HL-60 (cell line): ENCODE results near the gene TRERF1.

Experiments used
- GABPA ChIP-seq: IDR thresholded peaks from 2 replicates; pipeline ENCODE4 v1.6.1; 2012; ENCODE audit warnings: low read depth
- POLR2AphosphoS5 ChIP-seq: IDR thresholded peaks from 2 replicates; pipeline ENCODE4 v1.6.1; 2012; ENCODE audit warnings: low read depth
- SPI1 ChIP-seq: IDR thresholded peaks from 2 replicates; pipeline ENCODE4 v1.6.1; 2012; ENCODE audit warnings: low read depth, mild to moderate bottlenecking, borderline replicate concordance
- TF ChIP-seq, protein P1 (sequence below): IDR thresholded peaks from one replicate; pipeline ENCODE4 v1.5.1; 2011; ENCODE audit warnings: low read length, control low read depth, inconsistent platforms; ENCODE audit not compliant: insufficient read depth
- TF ChIP-seq, protein P2 (sequence below): IDR thresholded peaks from 2 replicates; pipeline ENCODE4 v1.6.1; 2012; ENCODE audit warnings: low read depth; ENCODE audit not compliant: insufficient replicate concordance

DNA sequence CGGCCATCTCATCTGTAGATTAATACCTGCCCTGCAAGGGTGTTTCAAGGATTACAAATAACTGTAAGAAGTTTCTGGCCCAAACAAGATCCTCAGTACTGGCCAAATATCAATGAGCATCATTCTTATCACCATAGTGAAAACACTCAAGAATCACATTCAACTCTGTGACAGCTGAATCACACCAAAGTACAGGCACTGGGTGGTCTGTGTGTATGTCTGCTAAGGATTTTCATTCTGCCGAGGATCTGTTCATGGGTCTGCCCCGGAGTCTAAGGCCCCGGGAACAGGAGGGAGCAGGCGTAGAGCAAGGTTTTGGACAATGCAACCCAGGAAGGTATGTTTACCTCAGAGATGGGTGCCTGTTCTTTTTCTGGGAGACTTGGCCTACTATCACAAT lies 110.5 kb downstream of the TRERF1 start:
- TF ChIP-seq, protein P1, sequence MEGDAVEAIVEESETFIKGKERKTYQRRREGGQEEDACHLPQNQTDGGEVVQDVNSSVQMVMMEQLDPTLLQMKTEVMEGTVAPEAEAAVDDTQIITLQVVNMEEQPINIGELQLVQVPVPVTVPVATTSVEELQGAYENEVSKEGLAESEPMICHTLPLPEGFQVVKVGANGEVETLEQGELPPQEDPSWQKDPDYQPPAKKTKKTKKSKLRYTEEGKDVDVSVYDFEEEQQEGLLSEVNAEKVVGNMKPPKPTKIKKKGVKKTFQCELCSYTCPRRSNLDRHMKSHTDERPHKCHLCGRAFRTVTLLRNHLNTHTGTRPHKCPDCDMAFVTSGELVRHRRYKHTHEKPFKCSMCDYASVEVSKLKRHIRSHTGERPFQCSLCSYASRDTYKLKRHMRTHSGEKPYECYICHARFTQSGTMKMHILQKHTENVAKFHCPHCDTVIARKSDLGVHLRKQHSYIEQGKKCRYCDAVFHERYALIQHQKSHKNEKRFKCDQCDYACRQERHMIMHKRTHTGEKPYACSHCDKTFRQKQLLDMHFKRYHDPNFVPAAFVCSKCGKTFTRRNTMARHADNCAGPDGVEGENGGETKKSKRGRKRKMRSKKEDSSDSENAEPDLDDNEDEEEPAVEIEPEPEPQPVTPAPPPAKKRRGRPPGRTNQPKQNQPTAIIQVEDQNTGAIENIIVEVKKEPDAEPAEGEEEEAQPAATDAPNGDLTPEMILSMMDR = no peak
- TF ChIP-seq POLR2AphosphoS5 = no peak
- TF ChIP-seq, protein P2, sequence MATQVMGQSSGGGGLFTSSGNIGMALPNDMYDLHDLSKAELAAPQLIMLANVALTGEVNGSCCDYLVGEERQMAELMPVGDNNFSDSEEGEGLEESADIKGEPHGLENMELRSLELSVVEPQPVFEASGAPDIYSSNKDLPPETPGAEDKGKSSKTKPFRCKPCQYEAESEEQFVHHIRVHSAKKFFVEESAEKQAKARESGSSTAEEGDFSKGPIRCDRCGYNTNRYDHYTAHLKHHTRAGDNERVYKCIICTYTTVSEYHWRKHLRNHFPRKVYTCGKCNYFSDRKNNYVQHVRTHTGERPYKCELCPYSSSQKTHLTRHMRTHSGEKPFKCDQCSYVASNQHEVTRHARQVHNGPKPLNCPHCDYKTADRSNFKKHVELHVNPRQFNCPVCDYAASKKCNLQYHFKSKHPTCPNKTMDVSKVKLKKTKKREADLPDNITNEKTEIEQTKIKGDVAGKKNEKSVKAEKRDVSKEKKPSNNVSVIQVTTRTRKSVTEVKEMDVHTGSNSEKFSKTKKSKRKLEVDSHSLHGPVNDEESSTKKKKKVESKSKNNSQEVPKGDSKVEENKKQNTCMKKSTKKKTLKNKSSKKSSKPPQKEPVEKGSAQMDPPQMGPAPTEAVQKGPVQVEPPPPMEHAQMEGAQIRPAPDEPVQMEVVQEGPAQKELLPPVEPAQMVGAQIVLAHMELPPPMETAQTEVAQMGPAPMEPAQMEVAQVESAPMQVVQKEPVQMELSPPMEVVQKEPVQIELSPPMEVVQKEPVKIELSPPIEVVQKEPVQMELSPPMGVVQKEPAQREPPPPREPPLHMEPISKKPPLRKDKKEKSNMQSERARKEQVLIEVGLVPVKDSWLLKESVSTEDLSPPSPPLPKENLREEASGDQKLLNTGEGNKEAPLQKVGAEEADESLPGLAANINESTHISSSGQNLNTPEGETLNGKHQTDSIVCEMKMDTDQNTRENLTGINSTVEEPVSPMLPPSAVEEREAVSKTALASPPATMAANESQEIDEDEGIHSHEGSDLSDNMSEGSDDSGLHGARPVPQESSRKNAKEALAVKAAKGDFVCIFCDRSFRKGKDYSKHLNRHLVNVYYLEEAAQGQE = no peak
- TF ChIP-seq GABPA = no peak
- TF ChIP-seq SPI1 = no peak
